ENCODE data around the gene DMD. TPM values are rescaled to one million over a fixed set of nuclear protein-coding genes. Genes with fewer than 3 reads are reported as not detected.

DMD gene
- total RNA-seq, 2 experiments from 2014 or later = 0.20 to 0.47 TPM

DNA sequence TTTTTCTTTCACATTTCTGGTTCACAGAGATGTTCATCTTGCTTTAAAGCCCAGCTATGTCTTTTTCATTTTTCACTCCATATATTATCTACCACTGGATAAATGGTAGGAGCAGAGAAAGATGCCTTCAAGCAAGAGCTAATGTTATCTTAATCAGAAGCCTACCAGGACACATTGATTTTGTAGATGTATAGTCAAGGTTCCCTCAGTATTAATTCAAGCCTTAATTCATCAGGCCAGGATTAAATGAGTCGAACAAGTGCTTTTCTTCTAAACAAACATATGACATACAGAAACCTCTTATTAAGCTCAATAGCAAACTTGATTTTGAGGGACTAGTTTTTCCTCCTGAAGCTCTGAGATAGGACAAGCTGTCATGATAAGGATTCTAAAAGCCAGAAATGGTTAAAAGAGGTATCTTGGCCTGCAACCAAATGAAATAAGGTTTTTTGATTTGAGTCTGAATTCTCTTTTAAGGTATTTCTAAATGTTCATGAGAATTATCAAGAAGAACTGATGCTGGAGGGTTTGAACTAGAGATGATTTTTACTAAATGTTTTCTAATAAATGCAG is 2057.8 kb downstream of the DMD start:
- Mint-ChIP-seq H3K4me1 (ENCODE audit: low read depth) (no peaks in the 10 kb centered on the region), H3K4me3 (no peak overlapping the region), H3K36me3 (ENCODE audit: low read depth) (no peaks in the 10 kb centered on the region), H3K27ac (no peak overlapping the region), H3K27me3 (no peaks in the 10 kb centered on the region), H3K9me3 (no peaks in the 10 kb centered on the region)
- Histone ChIP-seq H3K4me3 (ENCODE audit: low read length) (no peak overlapping the region), H3K4me1 (ENCODE audit: insufficient read depth, low read length) (no peaks in the 10 kb centered on the region), H3K36me3 (ENCODE audit: insufficient read depth, low read length) (no peaks in the 10 kb centered on the region), H3K27me3 (ENCODE audit: control insufficient read depth in 1 of 2, insufficient read depth in 2 of 2, low read length in 2 of 2) (no peaks in the 10 kb centered on the region), H3K27ac (ENCODE audit: low read depth in 1 of 2, low read length in 2 of 2) (no peak overlapping the region), H3K9me3 (ENCODE audit: control insufficient read depth in 1 of 2, insufficient read depth in 1 of 2, low read length in 2 of 2) (no peaks in the 10 kb centered on the region)
- ChIA-PET CTCF (no interaction called here), POLR2A (no interaction called here)
- DNase-seq (no peak), ATAC-seq (ENCODE audit: poor library complexity) (no peak)
- TF ChIP-seq, protein P1, sequence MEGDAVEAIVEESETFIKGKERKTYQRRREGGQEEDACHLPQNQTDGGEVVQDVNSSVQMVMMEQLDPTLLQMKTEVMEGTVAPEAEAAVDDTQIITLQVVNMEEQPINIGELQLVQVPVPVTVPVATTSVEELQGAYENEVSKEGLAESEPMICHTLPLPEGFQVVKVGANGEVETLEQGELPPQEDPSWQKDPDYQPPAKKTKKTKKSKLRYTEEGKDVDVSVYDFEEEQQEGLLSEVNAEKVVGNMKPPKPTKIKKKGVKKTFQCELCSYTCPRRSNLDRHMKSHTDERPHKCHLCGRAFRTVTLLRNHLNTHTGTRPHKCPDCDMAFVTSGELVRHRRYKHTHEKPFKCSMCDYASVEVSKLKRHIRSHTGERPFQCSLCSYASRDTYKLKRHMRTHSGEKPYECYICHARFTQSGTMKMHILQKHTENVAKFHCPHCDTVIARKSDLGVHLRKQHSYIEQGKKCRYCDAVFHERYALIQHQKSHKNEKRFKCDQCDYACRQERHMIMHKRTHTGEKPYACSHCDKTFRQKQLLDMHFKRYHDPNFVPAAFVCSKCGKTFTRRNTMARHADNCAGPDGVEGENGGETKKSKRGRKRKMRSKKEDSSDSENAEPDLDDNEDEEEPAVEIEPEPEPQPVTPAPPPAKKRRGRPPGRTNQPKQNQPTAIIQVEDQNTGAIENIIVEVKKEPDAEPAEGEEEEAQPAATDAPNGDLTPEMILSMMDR (IDR thresholded peaks at IDR 0.05) = no peak
- intact Hi-C loops (cut with DNase I, micrococcal nuclease) = no loop called here

DNA sequence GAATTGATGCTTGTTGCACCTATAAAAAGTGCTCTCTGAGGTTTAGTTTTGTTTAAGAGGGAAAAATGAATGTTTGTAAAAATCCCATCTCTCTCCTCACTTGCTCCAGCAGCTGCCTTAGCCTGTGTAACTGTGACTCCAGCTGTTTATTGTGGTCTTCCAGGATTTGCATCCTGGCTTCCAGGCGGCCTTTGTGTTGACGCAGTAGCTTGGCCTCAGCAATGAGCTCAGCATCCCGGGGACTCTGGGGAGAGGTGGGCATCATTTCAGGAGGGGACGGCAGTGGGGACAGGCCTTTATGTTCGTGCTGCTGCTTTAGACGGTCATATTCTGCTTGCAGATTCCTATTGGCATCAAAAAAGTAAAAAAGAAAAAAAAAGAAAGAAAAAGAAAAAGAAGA is 2064.2 kb downstream of the DMD start:
- Mint-ChIP-seq H3K9me3 (no peaks in the 10 kb centered on the region), H3K27me3 (no peaks in the 10 kb centered on the region), H3K4me1 (ENCODE audit: low read depth) (no peaks in the 10 kb centered on the region), H3K36me3 (ENCODE audit: low read depth) (no peaks in the 10 kb centered on the region), H3K27ac (no peak overlapping the region), H3K4me3 (no peak overlapping the region)
- Histone ChIP-seq H3K27me3 (ENCODE audit: control insufficient read depth in 1 of 2, insufficient read depth in 2 of 2, low read length in 2 of 2) (no peaks in the 10 kb centered on the region), H3K27ac (ENCODE audit: low read depth in 1 of 2, low read length in 2 of 2) (no peak overlapping the region), H3K36me3 (ENCODE audit: insufficient read depth, low read length) (no peaks in the 10 kb centered on the region), H3K4me1 (ENCODE audit: insufficient read depth, low read length) (no peaks in the 10 kb centered on the region), H3K9me3 (ENCODE audit: control insufficient read depth in 1 of 2, insufficient read depth in 1 of 2, low read length in 2 of 2) (no peaks in the 10 kb centered on the region), H3K4me3 (ENCODE audit: low read length) (no peak overlapping the region)
- TF ChIP-seq, protein P1 (IDR thresholded peaks at IDR 0.05) = no peak
- DNase-seq = no peak
- ChIA-PET CTCF (interaction anchor here (1.1 kb wide), 1 partner anchor 13 kb away, joined by 3 read pairs; no protein-coding TSS in a partner anchor), POLR2A (no interaction called here)
- no peak for ATAC-seq (ENCODE audit: poor library complexity)
- intact Hi-C loops (cut with DNase I, micrococcal nuclease) = no loop called here

- peak in 1 of 14 experiments; percentile 0 for DNase-seq
- H3K9me3 ChIP-seq (ENCODE audit: control insufficient read depth in 1 of 2, insufficient read depth in 1 of 2, low read length in 2 of 2) = no peaks in the 10 kb centered on the region
- ATAC-seq (ENCODE audit: poor library complexity) = no peak
- Mint-ChIP-seq H3K4me1 (ENCODE audit: low read depth) (peaks cover 14% of the 10 kb centered on the region), H3K27ac (no peak overlapping the region), H3K36me3 (ENCODE audit: low read depth) (no peaks in the 10 kb centered on the region), H3K4me3 (no peak overlapping the region), H3K27me3 (no peaks in the 10 kb centered on the region), H3K9me3 (no peaks in the 10 kb centered on the region)
- ChIA-PET CTCF (interaction anchor here (0.6 kb wide), 1 partner anchor 1613 kb away, joined by 3 read pairs; no protein-coding TSS in a partner anchor), POLR2A (no interaction called here)
- no peaks in the 10 kb centered on the region for H3K36me3 ChIP-seq (ENCODE audit: insufficient read depth, low read length)
- H3K4me3 ChIP-seq (ENCODE audit: low read length) = no peak overlapping the region
- intact Hi-C loops (cut with DNase I, micrococcal nuclease) = no loop called here
- H3K4me1 ChIP-seq (ENCODE audit: insufficient read depth, low read length) = no peaks in the 10 kb centered on the region
- TF ChIP-seq, protein P1 (IDR thresholded peaks at IDR 0.05) = no peak
- H3K27me3 ChIP-seq (ENCODE audit: control insufficient read depth in 1 of 2, insufficient read depth in 2 of 2, low read length in 2 of 2) = no peaks in the 10 kb centered on the region
- no peak overlapping the region for H3K27ac ChIP-seq (ENCODE audit: low read depth in 1 of 2, low read length in 2 of 2)
Measured at GRCh38 chrX:31139961-31140360, 2071.4 kb downstream of the DMD start.

Data from CD4-positive, alpha-beta T cell (primary cell).